ENCODE measurements around the gene KCNQ1. TPM values are rescaled to one million over a fixed set of nuclear protein-coding genes. Genes with fewer than 3 reads are reported as not detected.

KCNQ1 gene
- total RNA-seq, 1 experiment from 2014 or later = not detected

- POLR2A ChIA-PET = no interaction called here
- H3K9me3 Mint-ChIP-seq (ENCODE audit: unreplicated experiment) = no peaks in the 10 kb centered on the region
- H3K27ac Mint-ChIP-seq (ENCODE audit: low read depth, unreplicated experiment) = no peak overlapping the region
- CTCF ChIA-PET = no interaction called here
- no peaks in the 10 kb centered on the region for H3K4me1 Mint-ChIP-seq (ENCODE audit: insufficient read depth, unreplicated experiment)
- H3K4me3 Mint-ChIP-seq (ENCODE audit: unreplicated experiment) = no peak overlapping the region
- intact Hi-C loops (cut with micrococcal nuclease) = no loop called here
- DNase-seq (ENCODE audit: unreplicated experiment) = no peak
- no peak for TF ChIP-seq CTCF (IDR thresholded peaks at IDR 0.05; ENCODE audit: unreplicated experiment)
- no peaks in the 10 kb centered on the region for H3K36me3 Mint-ChIP-seq (ENCODE audit: insufficient read depth, unreplicated experiment)
- no TSS peak for BruUV-seq (replicated peaks)
- H3K27me3 Mint-ChIP-seq (ENCODE audit: insufficient read depth, unreplicated experiment) = no peaks in the 10 kb centered on the region
Observed at GRCh38 chr11:2572491-2573239, 127.9 kb downstream of the KCNQ1 start.

- intact Hi-C loops (cut with micrococcal nuclease) = no loop called here
- Mint-ChIP-seq H3K27me3 (ENCODE audit: insufficient read depth, unreplicated experiment) (no peaks in the 10 kb centered on the region), H3K4me3 (ENCODE audit: unreplicated experiment) (no peak overlapping the region), H3K36me3 (ENCODE audit: insufficient read depth, unreplicated experiment) (no peaks in the 10 kb centered on the region), H3K9me3 (ENCODE audit: unreplicated experiment) (no peaks in the 10 kb centered on the region), H3K27ac (ENCODE audit: low read depth, unreplicated experiment) (no peak overlapping the region), H3K4me1 (ENCODE audit: insufficient read depth, unreplicated experiment) (no peaks in the 10 kb centered on the region)
- no peak for DNase-seq (ENCODE audit: unreplicated experiment)
- POLR2A ChIA-PET = no interaction called here
- BruUV-seq (replicated peaks) = no TSS peak
- CTCF ChIA-PET = interaction anchor here (0.6 to 0.7 kb wide), 2 partner anchors 244 to 298 kb away, joined by 3 to 5 read pairs; no protein-coding TSS in a partner anchor
- no peak for TF ChIP-seq CTCF (IDR thresholded peaks at IDR 0.05; ENCODE audit: unreplicated experiment)
Observed at GRCh38 chr11:2573240-2574042, 128.6 kb downstream of the KCNQ1 start.

GRCh38 chr11:2574043-2574552 is 129.3 kb downstream of the KCNQ1 start:
- Mint-ChIP-seq H3K9me3 (ENCODE audit: unreplicated experiment) (no peaks in the 10 kb centered on the region), H3K4me3 (ENCODE audit: unreplicated experiment) (no peak overlapping the region), H3K4me1 (ENCODE audit: insufficient read depth, unreplicated experiment) (no peaks in the 10 kb centered on the region), H3K36me3 (ENCODE audit: insufficient read depth, unreplicated experiment) (no peaks in the 10 kb centered on the region), H3K27me3 (ENCODE audit: insufficient read depth, unreplicated experiment) (no peaks in the 10 kb centered on the region), H3K27ac (ENCODE audit: low read depth, unreplicated experiment) (no peak overlapping the region)
- ChIA-PET POLR2A (no interaction called here), CTCF (interaction anchor here (0.6 to 0.7 kb wide), 3 partner anchors 243 to 311 kb away, joined by 3 to 5 read pairs (median 3); partner anchors contain the start of gene CDKN1C)
- no peak for TF ChIP-seq CTCF (IDR thresholded peaks at IDR 0.05; ENCODE audit: unreplicated experiment)
- no TSS peak for BruUV-seq (replicated peaks)
- no peak for DNase-seq (ENCODE audit: unreplicated experiment)
- intact Hi-C loops (cut with micrococcal nuclease) = no loop called here

All from MCF 10A (cell line).